OCI-LY7 (cell line): ENCODE results near the gene ARHGAP26. TPM values are rescaled to one million over a fixed set of nuclear protein-coding genes. Genes with fewer than 3 reads are reported as not detected.

ENCODE experiments used
- BruUV-seq: library from RNA; stranded (reverse); fragments of 400-500 nt; replicated peaks from 2 replicates; lab custom pipeline; 2021; lab: Mats Ljungman, UMichigan
- CTCF ChIA-PET: fragments of 300-600 bp; sonication (Branson Sonifier 250); formaldehyde crosslinking; loops from one replicate; lab custom pipeline; 2022; ENCODE audit warnings: antibody characterized with exemption; ENCODE audit not compliant: unreplicated experiment; lab: Charles Lee
- POLR2A ChIA-PET: fragments of 300-600 bp; sonication (Branson Sonifier 250); formaldehyde crosslinking; loops from one replicate; lab custom pipeline; 2022; ENCODE audit warnings: antibody characterized with exemption; lab: Charles Lee
- DNase-seq: peaks from one replicate; pipeline ENCODE4 v3.0.0-alpha.2; 2015; ENCODE audit warnings: low spot score
- H2AFZ ChIP-seq: fragments of 200-600 bp; sonication (generic), shearing (Covaris generic); 2 replicates; pipeline ENCODE4 v1.6.1; 2014; ENCODE audit warnings: mild to moderate bottlenecking, antibody characterized with exemption, low read length, moderate library complexity
- H3K27ac ChIP-seq: fragments of 200-600 bp; sonication (generic); 2 replicates; pipeline ENCODE4 v1.5.1; 2014; ENCODE audit warnings: mixed run types, low read depth, mild to moderate bottlenecking, moderate library complexity, low read length, inconsistent platforms; ENCODE audit not compliant: poor library complexity, severe bottlenecking
- H3K36me3 ChIP-seq: fragments of 200-600 bp; sonication (generic); 2 replicates; pipeline ENCODE4 v1.6.1; 2014; ENCODE audit warnings: mild to moderate bottlenecking, antibody characterized with exemption, low read length, moderate library complexity, mixed read lengths; ENCODE audit not compliant: insufficient read depth
- H3K4me1 ChIP-seq: fragments of 200-600 bp; sonication (generic); 2 replicates; pipeline ENCODE4 v1.5.1; 2014; ENCODE audit warnings: mild to moderate bottlenecking, low read length; ENCODE audit not compliant: insufficient read depth, poor library complexity, severe bottlenecking
- H3K4me2 ChIP-seq: fragments of 200-600 bp; sonication (generic); 2 replicates; pipeline ENCODE4 v1.6.1; 2014; ENCODE audit warnings: mild to moderate bottlenecking, low read length
- H3K4me3 ChIP-seq: fragments of 200-600 bp; sonication (generic); 2 replicates; pipeline ENCODE4 v1.5.1; 2014; ENCODE audit warnings: mild to moderate bottlenecking, low read depth, low read length; ENCODE audit not compliant: poor library complexity, severe bottlenecking
- H3K79me2 ChIP-seq: fragments of 200-600 bp; sonication (generic); 2 replicates; pipeline ENCODE4 v1.6.1; 2016; ENCODE audit warnings: low read depth, mild to moderate bottlenecking, low read length, moderate library complexity, mixed read lengths; ENCODE audit not compliant: insufficient read depth
- H3K9me2 ChIP-seq: fragments of 200-600 bp; sonication (generic); 2 replicates; pipeline ENCODE4 v1.6.1; 2016; ENCODE audit warnings: mild to moderate bottlenecking, low read length, mixed read lengths; ENCODE audit not compliant: insufficient read depth
- H3K9me3 ChIP-seq: fragments of 200-600 bp; sonication (generic); 2 replicates; pipeline ENCODE4 v1.6.1; 2014; ENCODE audit warnings: mild to moderate bottlenecking, mixed run types, low read length, mixed read lengths
- H4K20me1 ChIP-seq: fragments of 200-600 bp; sonication (generic); 2 replicates; pipeline ENCODE4 v1.6.1; 2014; ENCODE audit warnings: mild to moderate bottlenecking, antibody characterized with exemption, low read length, moderate library complexity, mixed read lengths; ENCODE audit not compliant: insufficient read depth
- EZH2phosphoT487 ChIP-seq: fragments of 200-600 bp; sonication (generic); IDR thresholded peaks from 2 replicates; pipeline ENCODE4 v1.6.1; 2018; ENCODE audit warnings: low read depth, borderline replicate concordance, mild to moderate bottlenecking, mixed run types, antibody characterized with exemption, low read length, moderate library complexity, mixed read lengths
- intact Hi-C: fragments of 100-400 bp; cut with micrococcal nuclease; formaldehyde crosslinking; loops from one replicate; pipeline ENCODE4 v1.10.0; 2022; ENCODE audit not compliant: unreplicated experiment
- total RNA-seq, 2 experiments: library from RNA; depleted of rRNA in 1 of 2; stranded (reverse); fragments of >200 nt in 1 of 2; shearing (Covaris generic) in 1 of 2; gene quantifications; 2 replicates each; pipeline ENCODE4 v1.2.3, GENCODE V29; 2014 to 2022
- TF ChIP-seq, protein P1 (sequence below): fragments of 200-600 bp; sonication (generic); conservative IDR thresholded peaks from 2 replicates; pipeline ENCODE4 v1.5.1; 2014; ENCODE audit warnings: mild to moderate bottlenecking, antibody characterized with exemption, low read length, moderate library complexity, mixed read lengths

The ARHGAP26 gene
- total RNA-seq, 2 experiments from 2014 or later: 7.0 to 19.1 TPM

GRCh38 chr5:143207563-143208364 is 437.6 kb downstream of the ARHGAP26 start:
- Histone ChIP-seq H4K20me1 (no peaks in the 10 kb centered on the region), H3K27ac (no peak overlapping the region), H3K79me2 (no peaks in the 10 kb centered on the region), H3K4me1 (no peaks in the 10 kb centered on the region), H3K36me3 (no peaks in the 10 kb centered on the region), H3K4me2 (no peak overlapping the region), H3K4me3 (no peak overlapping the region), H3K9me3 (no peaks in the 10 kb centered on the region), H2AFZ (no peak overlapping the region), H3K9me2 (no peaks in the 10 kb centered on the region)
- CTCF ChIA-PET: no interaction called here
- no TSS peak for BruUV-seq
- intact Hi-C loops: no loop called here
- no peak for TF ChIP-seq EZH2phosphoT487
- TF ChIP-seq, protein P1, sequence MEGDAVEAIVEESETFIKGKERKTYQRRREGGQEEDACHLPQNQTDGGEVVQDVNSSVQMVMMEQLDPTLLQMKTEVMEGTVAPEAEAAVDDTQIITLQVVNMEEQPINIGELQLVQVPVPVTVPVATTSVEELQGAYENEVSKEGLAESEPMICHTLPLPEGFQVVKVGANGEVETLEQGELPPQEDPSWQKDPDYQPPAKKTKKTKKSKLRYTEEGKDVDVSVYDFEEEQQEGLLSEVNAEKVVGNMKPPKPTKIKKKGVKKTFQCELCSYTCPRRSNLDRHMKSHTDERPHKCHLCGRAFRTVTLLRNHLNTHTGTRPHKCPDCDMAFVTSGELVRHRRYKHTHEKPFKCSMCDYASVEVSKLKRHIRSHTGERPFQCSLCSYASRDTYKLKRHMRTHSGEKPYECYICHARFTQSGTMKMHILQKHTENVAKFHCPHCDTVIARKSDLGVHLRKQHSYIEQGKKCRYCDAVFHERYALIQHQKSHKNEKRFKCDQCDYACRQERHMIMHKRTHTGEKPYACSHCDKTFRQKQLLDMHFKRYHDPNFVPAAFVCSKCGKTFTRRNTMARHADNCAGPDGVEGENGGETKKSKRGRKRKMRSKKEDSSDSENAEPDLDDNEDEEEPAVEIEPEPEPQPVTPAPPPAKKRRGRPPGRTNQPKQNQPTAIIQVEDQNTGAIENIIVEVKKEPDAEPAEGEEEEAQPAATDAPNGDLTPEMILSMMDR: no peak
- POLR2A ChIA-PET: interaction anchor here (1.9 kb wide), 1 partner anchor 14 kb away, joined by 5 read pairs; no protein-coding TSS in a partner anchor
- DNase-seq: no peak

DNA sequence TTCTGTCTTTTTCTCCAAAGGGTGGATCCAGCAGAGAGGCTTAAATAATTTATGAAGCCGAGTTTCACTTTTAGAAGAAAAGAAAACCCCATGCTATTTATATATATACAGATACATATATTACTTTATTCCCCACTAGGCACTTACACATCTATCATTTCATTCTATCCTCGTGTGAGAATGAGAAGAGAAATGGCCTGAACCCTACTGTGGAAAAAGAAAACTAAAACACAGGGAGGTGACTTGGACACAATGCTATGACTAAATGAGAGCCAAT is 438.1 kb downstream of the ARHGAP26 start:
- no peak overlapping the region for H3K4me3 ChIP-seq
- DNase-seq: no peak
- CTCF ChIA-PET: no interaction called here
- BruUV-seq: no TSS peak
- no peak overlapping the region for H2AFZ ChIP-seq
- no peaks in the 10 kb centered on the region for H3K9me3 ChIP-seq
- H3K79me2 ChIP-seq: no peaks in the 10 kb centered on the region
- POLR2A ChIA-PET: interaction anchor here (1.9 kb wide), 1 partner anchor 14 kb away, joined by 5 read pairs; no protein-coding TSS in a partner anchor
- no peak for TF ChIP-seq EZH2phosphoT487
- TF ChIP-seq, protein P1: no peak
- no peak overlapping the region for H3K4me2 ChIP-seq
- no peaks in the 10 kb centered on the region for H3K36me3 ChIP-seq
- no peaks in the 10 kb centered on the region for H3K9me2 ChIP-seq
- intact Hi-C loops: no loop called here
- H3K4me1 ChIP-seq: no peaks in the 10 kb centered on the region
- no peaks in the 10 kb centered on the region for H4K20me1 ChIP-seq
- H3K27ac ChIP-seq: no peak overlapping the region

DNA sequence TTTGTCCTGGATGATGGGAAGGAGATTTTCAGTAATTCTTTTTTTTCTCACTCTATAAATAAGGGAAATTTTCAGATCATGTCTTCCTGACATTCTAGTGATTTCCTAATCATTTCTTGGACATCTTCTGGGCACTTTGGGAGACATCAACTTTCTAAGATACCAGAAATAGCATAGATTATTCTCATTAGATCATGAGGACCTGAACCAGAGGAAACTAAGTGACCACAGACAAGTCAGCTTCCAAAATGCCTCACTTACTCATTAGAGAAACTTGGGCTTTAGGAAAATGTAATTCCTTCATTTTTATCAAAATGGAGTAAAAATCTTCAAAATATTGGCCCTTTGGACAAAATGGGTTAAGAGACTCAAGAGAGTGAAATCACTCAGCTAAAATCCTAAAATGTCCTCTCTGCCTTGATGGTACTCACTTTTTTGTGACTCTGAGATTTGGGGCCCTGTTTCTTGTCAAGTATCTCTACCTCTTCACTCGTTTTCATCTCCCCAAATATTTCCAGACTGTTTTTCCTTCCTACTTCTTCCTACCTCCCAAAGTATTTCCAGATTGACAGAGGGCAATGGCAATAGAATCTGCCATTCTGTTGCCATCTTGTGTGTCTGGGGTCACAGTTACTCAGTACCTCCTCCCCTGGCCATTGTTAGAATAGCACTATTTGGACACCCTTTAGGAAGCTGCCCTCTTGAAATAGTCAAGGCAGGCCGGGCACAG is 438.8 kb downstream of the ARHGAP26 start:
- TF ChIP-seq EZH2phosphoT487: no peak
- TF ChIP-seq, protein P1: peak; percentile 60
- H3K4me1 ChIP-seq: no peaks in the 10 kb centered on the region
- POLR2A ChIA-PET: interaction anchor here (1.9 kb wide), 1 partner anchor 13 kb away, joined by 5 read pairs; no protein-coding TSS in a partner anchor

More for the DNA sequence above, 438.8 kb downstream of the ARHGAP26 start:
- Histone ChIP-seq H3K9me2 (no peaks in the 10 kb centered on the region), H3K36me3 (no peaks in the 10 kb centered on the region), H3K4me3 (no peak overlapping the region), H3K9me3 (no peaks in the 10 kb centered on the region), H3K79me2 (no peaks in the 10 kb centered on the region), H4K20me1 (no peaks in the 10 kb centered on the region), H2AFZ (no peak overlapping the region), H3K27ac (no peak overlapping the region), H3K4me2 (no peak overlapping the region)
- intact Hi-C loops: no loop called here
- no TSS peak for BruUV-seq
- DNase-seq: peak; percentile 18
- CTCF ChIA-PET: no interaction called here
